GM12801 (cell line): ENCODE data around the gene HFM1.

Source experiments
- TF ChIP-seq, protein P1 (sequence below): IDR thresholded peaks from one replicate; pipeline ENCODE4 v1.5.1; 2011; ENCODE audit warnings: control low read depth; ENCODE audit not compliant: insufficient read length; ENCODE audit errors: extremely low read depth

HFM1 gene

DNA sequence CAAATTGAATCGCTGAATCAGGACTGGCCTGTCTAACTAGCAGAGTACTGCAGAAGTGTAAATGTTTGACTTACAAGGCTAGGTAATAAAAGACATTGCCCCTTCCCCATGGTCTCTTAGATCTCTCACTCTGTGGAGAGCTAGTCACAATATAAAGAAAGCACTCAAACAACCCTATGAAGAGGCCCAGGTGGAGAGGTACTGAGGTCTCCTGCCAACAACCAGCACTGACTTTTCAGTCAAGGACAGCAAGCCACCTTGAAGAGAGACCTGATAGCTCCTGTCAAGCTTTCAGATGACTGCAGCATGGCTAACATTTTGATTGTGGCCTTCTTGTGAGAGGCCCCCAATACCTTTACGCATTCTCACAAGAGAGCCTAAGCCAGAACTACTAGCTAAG lies 18.5 kb downstream of the HFM1 start:
- TF ChIP-seq, protein P1, sequence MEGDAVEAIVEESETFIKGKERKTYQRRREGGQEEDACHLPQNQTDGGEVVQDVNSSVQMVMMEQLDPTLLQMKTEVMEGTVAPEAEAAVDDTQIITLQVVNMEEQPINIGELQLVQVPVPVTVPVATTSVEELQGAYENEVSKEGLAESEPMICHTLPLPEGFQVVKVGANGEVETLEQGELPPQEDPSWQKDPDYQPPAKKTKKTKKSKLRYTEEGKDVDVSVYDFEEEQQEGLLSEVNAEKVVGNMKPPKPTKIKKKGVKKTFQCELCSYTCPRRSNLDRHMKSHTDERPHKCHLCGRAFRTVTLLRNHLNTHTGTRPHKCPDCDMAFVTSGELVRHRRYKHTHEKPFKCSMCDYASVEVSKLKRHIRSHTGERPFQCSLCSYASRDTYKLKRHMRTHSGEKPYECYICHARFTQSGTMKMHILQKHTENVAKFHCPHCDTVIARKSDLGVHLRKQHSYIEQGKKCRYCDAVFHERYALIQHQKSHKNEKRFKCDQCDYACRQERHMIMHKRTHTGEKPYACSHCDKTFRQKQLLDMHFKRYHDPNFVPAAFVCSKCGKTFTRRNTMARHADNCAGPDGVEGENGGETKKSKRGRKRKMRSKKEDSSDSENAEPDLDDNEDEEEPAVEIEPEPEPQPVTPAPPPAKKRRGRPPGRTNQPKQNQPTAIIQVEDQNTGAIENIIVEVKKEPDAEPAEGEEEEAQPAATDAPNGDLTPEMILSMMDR = no peak

DNA sequence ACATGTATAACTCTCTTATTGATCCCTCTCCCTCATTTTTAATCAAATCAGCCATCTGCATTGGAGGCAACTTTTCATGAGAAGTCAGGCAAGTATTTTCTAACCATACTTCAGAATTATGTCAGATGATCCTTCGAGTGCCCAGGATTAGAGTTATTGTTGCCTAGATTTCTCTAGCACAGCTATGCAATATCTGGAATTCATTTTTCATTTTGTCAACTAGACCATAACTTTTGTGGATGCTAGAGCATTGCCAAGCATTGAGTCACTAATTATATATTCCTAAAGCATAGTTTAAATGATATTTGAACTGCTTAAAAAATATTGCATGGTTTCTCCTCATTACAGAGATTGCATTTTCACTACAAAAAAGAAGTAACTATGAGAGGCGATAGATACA lies 21.2 kb downstream of the HFM1 start:
- TF ChIP-seq, protein P1 = no peak

DNA sequence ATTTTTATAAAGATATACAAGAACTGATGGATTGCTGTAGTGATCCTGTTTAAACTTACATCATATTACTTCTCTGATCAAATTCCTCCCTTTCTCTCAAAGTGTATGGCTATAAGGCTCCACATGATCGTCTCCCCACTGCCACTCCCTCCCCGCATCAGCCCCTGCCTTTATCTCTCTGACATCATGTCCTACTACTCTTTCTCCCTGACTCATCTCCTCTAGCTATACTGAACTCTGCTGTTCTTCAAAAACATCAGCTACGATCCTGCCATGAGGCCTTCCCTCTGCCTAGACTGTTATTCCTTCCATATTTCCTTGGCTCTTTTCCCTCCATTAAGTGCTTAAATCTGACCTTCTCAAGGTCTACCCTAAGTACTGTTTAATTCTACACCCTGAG lies 22.8 kb downstream of the HFM1 start:
- TF ChIP-seq, protein P1 = no peak

DNA sequence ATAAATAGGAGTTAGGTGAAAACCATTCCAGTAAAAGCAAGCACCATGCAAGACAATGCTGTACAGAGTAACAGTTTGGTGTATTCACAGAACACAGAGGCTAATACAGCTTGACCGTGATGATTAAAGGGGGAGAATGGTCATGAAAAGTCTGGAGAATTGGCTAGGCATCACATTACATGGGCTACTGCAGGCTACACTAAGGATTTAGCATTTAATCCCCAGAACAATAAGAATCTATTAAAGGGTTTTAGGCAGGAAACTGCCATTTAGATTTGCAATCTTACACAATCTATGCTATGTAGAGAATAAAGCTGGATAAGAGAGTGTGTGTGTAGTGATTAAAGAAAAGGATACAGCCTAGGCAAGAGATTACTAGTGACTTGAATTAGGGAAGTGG lies 30.6 kb downstream of the HFM1 start:
- TF ChIP-seq, protein P1 = no peak

DNA sequence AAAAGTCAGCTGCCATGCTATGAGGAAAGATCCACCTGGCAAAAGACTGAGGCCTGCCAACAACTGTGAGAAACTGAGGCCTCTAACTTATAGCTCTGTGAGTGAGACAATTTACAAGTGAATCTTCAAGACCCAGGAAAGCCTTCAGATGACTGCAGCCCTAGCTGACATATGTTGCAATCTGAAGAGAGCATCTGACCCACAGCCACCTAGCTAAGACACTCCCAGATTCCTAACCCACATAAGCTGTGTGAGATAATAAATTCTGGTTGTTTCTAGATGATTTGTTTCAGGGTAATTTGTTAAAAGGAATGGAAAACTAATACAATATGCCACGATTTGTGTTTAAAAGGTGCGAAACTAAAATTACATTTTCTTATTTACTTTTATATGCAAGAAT lies 55.1 kb downstream of the HFM1 start:
- TF ChIP-seq, protein P1 = no peak

DNA sequence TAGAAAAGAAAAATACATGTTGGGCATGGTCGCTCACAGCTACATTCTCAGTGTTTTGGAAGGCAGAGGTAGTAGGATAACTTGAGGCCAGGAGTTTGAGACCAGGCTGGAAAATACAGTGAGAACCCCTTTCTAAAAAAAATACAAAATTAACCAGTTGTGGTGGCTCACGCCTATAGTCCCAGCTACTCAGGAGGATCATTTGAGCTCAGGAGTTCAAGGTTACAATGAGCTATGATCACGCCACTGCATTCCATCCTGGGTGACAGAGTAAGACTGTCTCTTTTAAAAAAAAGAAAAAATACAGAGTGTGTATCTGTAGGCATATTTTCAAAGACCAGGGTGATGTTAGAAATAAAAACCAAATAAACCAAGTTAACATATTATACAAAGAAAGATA lies 57.8 kb downstream of the HFM1 start:
- TF ChIP-seq, protein P1 = no peak

DNA sequence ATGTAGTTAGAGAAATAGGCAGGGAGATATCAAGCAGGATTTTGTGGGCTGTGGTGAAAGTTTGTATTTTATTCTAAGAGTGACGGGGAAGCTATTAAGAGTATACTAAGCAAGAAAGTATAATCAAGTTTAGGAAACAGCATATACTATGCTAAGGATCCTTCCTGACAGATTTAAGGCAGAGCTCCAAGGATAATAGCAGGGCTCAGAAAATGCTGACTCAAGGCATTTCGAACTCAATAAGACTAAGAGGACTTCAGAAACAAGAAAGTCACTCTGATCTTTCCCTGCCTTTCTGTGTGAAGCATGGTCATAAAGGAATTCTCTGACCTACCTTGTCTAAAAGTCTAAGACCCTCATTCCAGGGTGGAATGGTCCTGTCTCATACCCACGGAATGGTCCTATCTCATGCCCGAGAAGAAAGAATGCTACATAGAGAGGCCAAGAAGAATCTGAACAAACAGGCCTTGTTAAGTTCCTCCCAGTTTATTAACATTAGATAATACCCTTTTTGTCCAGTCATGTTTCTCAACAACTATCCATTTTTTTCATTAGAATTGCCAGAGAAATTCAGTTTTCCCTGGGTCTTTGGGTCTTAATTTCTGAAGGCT lies 59.1 kb downstream of the HFM1 start:
- TF ChIP-seq, protein P1 = no peak
